Keratinocyte (primary cell): ENCODE measurements around the gene SCNN1B. TPM values are rescaled to one million over a fixed set of nuclear protein-coding genes. Genes with fewer than 3 reads are reported as not detected.
"Not testable (repeated sequence)": the region's sequence is repeated elsewhere in the genome, so short reads cannot be mapped to it uniquely, and the experiment has no call there.

Source experiments
- DNase-seq: peaks from one replicate; pipeline ENCODE4 v3.0.0-alpha.2; 2011; ENCODE audit warnings: low read depth, missing footprints, low spot score
- FAIRE-seq: peaks from 2 replicates; lab custom pipeline; 2011; peaks lifted over from hg19 to GRCh38; lab: Jason Lieb, UNC
- H2AFZ ChIP-seq: 2 replicates; pipeline ENCODE4 v1.6.0; 2012; ENCODE audit warnings: low read length, control low read depth, inconsistent platforms; ENCODE audit not compliant: control insufficient read depth
- H3K27ac ChIP-seq: 2 replicates; pipeline ENCODE4 v1.5.1; 2011; ENCODE audit warnings: low read length; ENCODE audit not compliant: control insufficient read depth, insufficient read depth
- H3K27me3 ChIP-seq: 3 replicates; pipeline ENCODE4 v1.6.0; 2011; ENCODE audit warnings: low read length; ENCODE audit not compliant: control insufficient read depth, insufficient read depth; ENCODE audit errors: extremely low read depth
- H3K36me3 ChIP-seq, 2 experiments: 2 replicates in 1 of 2; 3 replicates in 1 of 2; pipeline ENCODE4 v1.5.1; 2011; ENCODE audit warnings: low read length in 2 of 2, mild to moderate bottlenecking in 1 of 2; ENCODE audit not compliant: control insufficient read depth in 2 of 2, insufficient read depth in 2 of 2; ENCODE audit errors: extremely low read depth in 1 of 2
- H3K4me1 ChIP-seq: 3 replicates; pipeline ENCODE4 v1.5.1; 2011; ENCODE audit warnings: low read length; ENCODE audit not compliant: control insufficient read depth, insufficient read depth; ENCODE audit errors: extremely low read depth
- H3K4me2 ChIP-seq: 3 replicates; pipeline ENCODE4 v1.6.0; 2011; ENCODE audit warnings: low read depth, low read length; ENCODE audit not compliant: control insufficient read depth, insufficient read depth; ENCODE audit errors: extremely low read depth
- H3K4me3 ChIP-seq, 3 experiments: fragments of 200-600 bp in 1 of 3; sonication (generic) in 1 of 3; 2 replicates in 2 of 3; 3 replicates in 1 of 3; pipeline ENCODE4 v1.5.1; 2011 to 2016; ENCODE audit warnings: low read length in 3 of 3, mild to moderate bottlenecking in 3 of 3, control low read depth in 2 of 3, inconsistent platforms in 1 of 3, low read depth in 1 of 3, mixed read lengths in 1 of 3, mixed run types in 1 of 3, moderate library complexity in 1 of 3; ENCODE audit not compliant: control insufficient read depth in 2 of 3, insufficient read depth in 2 of 3; ENCODE audit errors: extremely low read depth in 1 of 3
- H3K79me2 ChIP-seq: 2 replicates; pipeline ENCODE4 v1.6.0; 2012; ENCODE audit warnings: low read length; ENCODE audit not compliant: control insufficient read depth, insufficient read depth
- H3K9ac ChIP-seq: 3 replicates; pipeline ENCODE4 v1.6.0; 2011; ENCODE audit warnings: low read length; ENCODE audit not compliant: control insufficient read depth, insufficient read depth; ENCODE audit errors: extremely low read depth
- H3K9me1 ChIP-seq: 3 replicates; pipeline ENCODE4 v1.6.0; 2011; ENCODE audit warnings: low read length; ENCODE audit not compliant: control insufficient read depth, insufficient read depth; ENCODE audit errors: extremely low read depth
- H3K9me3 ChIP-seq: 2 replicates; pipeline ENCODE4 v1.5.1; 2012; ENCODE audit warnings: low read depth, low read length; ENCODE audit not compliant: control insufficient read depth
- H4K20me1 ChIP-seq: 3 replicates; pipeline ENCODE4 v1.6.0; 2011; ENCODE audit warnings: low read length; ENCODE audit not compliant: control insufficient read depth, insufficient read depth; ENCODE audit errors: extremely low read depth
- CTCF ChIP-seq, 3 experiments: IDR thresholded peaks in 1 of 3; conservative IDR thresholded peaks in 1 of 3; optimal IDR thresholded peaks in 1 of 3; 2 replicates in 2 of 3; 3 replicates in 1 of 3; pipeline versions ENCODE3 to v1.5.1; 2011; ENCODE audit warnings: low read length in 3 of 3, mild to moderate bottlenecking in 3 of 3, moderate library complexity in 2 of 3, control low read depth in 1 of 3, inconsistent platforms in 1 of 3; ENCODE audit not compliant: insufficient read depth in 2 of 3; ENCODE audit errors: extremely low read depth in 1 of 3
- EZH2 ChIP-seq: IDR thresholded peaks from one replicate; pipeline ENCODE4 v1.6.1; 2012; ENCODE audit warnings: inconsistent platforms, mild to moderate bottlenecking, low read length, moderate library complexity
- dilution Hi-C: fragments of 300-500 bp; cut with MboI; formaldehyde crosslinking; loops from one replicate; pipeline ENCODE4 v1.7.0; 2020; ENCODE audit warnings: low sequenced_read_pairs; ENCODE audit not compliant: extremely low pct_ligation_motif_present
- polyA plus RNA-seq, 5 experiments: library from polyadenylated mRNA; depleted of rRNA in 3 of 5; stranded (reverse) in 3 of 5; stranded (forward) in 1 of 5; unstranded in 1 of 5; fragments of >200 nt; gene quantifications; 1 replicate in 1 of 5; 2 replicates in 3 of 5; 3 replicates in 1 of 5; pipeline versions ENCODE4 v1.2.1 to v1.2.3, GENCODE V29; 2011 to 2012; ENCODE audit warnings: missing spikeins in 2 of 5, low read depth in 1 of 5, low replicate concordance in 1 of 5

SCNN1B gene
- polyA plus RNA-seq, 1 donor (not counting 4 experiments of a cell fraction or from before 2014, with no cell fraction given), result 0.92 TPM

GRCh38 chr16:23379707-23380106 is 77.6 kb downstream of the SCNN1B start:
- no peaks in the 10 kb centered on the region for H3K79me2 ChIP-seq
- H2AFZ ChIP-seq, result no peak overlapping the region
- no peaks in the 10 kb centered on the region for H3K36me3 ChIP-seq
- no peaks in the 10 kb centered on the region for H3K4me1 ChIP-seq
- DNase-seq, result no peak
- no peaks in the 10 kb centered on the region for H3K9me3 ChIP-seq
- H3K27ac ChIP-seq, result no peak overlapping the region
- no peak overlapping the region for H3K4me2 ChIP-seq
- H3K9ac ChIP-seq, result no peak overlapping the region
- TF ChIP-seq CTCF (optimal IDR thresholded peaks at IDR 0.05 in 1 of 3, IDR thresholded peaks at IDR 0.05 in 1 of 3, conservative IDR thresholded peaks at IDR 0.05 in 1 of 3; ENCODE audit: extremely low read depth in 1 of 3, insufficient read depth in 2 of 3, low read length in 3 of 3), result no peak
- no peak for TF ChIP-seq EZH2
- no peak overlapping the region for H3K4me3 ChIP-seq
- FAIRE-seq, result no peak
- H3K27me3 ChIP-seq, result no peaks in the 10 kb centered on the region
- dilution Hi-C loops, result loop anchor here (25.0 kb wide), 1 partner anchor 217 kb away; no protein-coding TSS in a partner anchor
- H4K20me1 ChIP-seq, result no peaks in the 10 kb centered on the region
- H3K9me1 ChIP-seq, result no peaks in the 10 kb centered on the region

GRCh38 chr16:23380501-23380951 is 78.4 kb downstream of the SCNN1B start:
- no peak for FAIRE-seq
- H3K4me1 ChIP-seq, result no peaks in the 10 kb centered on the region
- H3K79me2 ChIP-seq, result no peaks in the 10 kb centered on the region
- dilution Hi-C loops, result loop anchor here (25.0 kb wide), 1 partner anchor 218 kb away; no protein-coding TSS in a partner anchor
- no peak overlapping the region for H3K9ac ChIP-seq
- H3K27ac ChIP-seq, result no peak overlapping the region
- no peak overlapping the region for H2AFZ ChIP-seq
- no peaks in the 10 kb centered on the region for H3K9me3 ChIP-seq
- H3K9me1 ChIP-seq, result no peaks in the 10 kb centered on the region
- TF ChIP-seq CTCF (optimal IDR thresholded peaks at IDR 0.05 in 1 of 3, IDR thresholded peaks at IDR 0.05 in 1 of 3, conservative IDR thresholded peaks at IDR 0.05 in 1 of 3; ENCODE audit: extremely low read depth in 1 of 3, insufficient read depth in 2 of 3, low read length in 3 of 3) (no peak), EZH2 (no peak)
- DNase-seq, result no peak
- H3K4me3 ChIP-seq, result no peak overlapping the region
- H3K36me3 ChIP-seq, result no peaks in the 10 kb centered on the region
- no peak overlapping the region for H3K4me2 ChIP-seq
- H4K20me1 ChIP-seq, result no peaks in the 10 kb centered on the region
- H3K27me3 ChIP-seq, result no peaks in the 10 kb centered on the region

- H3K36me3 ChIP-seq, H2AFZ ChIP-seq, H3K9me3 ChIP-seq, H3K27ac ChIP-seq, H3K4me3 ChIP-seq, H3K9ac ChIP-seq, H3K9me1 ChIP-seq, FAIRE-seq, H3K79me2 ChIP-seq, H4K20me1 ChIP-seq, H3K27me3 ChIP-seq, DNase-seq, H3K4me2 ChIP-seq, H3K4me1 ChIP-seq: not testable (repeated sequence)
- dilution Hi-C loops, result loop anchor here (25.0 kb wide), 1 partner anchor 219 kb away; no protein-coding TSS in a partner anchor
Observed at GRCh38 chr16:23381702-23382101, 79.6 kb downstream of the SCNN1B start.
